ENCODE measurements around the gene DNAJC17.

The DNAJC17 gene

DNA sequence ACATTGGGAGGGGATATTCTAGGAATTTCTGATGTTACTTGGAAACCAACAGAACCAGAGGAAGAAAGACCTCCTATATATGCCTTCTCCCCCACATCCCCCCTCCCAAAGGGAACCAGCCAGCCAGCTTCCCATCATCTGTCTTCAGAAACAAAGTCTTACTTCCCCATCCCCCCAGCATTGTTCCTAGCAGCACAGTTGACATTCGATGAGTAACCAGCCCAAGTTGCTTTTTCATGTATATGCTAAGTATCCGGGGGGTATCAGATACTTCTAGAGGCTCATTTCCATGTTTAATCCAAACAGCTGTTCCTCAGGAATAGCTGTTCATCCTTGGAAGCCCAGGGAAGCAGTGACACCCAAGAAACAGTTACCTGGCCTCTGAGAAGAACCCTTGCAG, 68.2 kb downstream of the DNAJC17 start:
- no peak for TF ChIP-seq CTCF (IDR thresholded peaks at IDR 0.05; ENCODE audit: low read depth, low read length)
- no peak for DNase-seq (ENCODE audit: extremely low read depth, low read depth)

DNA sequence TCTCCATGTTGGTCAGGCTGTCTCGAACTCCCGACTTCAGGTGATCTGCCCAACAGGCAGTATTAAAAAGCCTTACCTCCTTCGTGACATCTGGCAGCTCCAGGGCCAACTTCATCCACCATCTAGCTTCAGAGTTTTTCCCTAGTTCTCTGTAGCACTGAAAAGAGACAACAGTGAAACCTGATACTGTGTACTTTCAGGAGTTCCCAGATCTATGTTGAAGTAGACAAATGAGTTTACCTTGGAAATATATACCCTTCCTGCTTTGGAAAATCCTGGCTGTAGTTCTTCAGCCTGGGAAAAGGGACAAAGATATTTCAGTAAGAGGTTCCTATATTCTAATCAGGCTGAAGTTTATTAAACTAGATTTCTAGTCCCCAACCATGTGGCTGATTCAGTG, 70.2 kb downstream of the DNAJC17 start:
- TF ChIP-seq CTCF (IDR thresholded peaks at IDR 0.05; ENCODE audit: low read depth, low read length): no peak
- no peak for DNase-seq (ENCODE audit: extremely low read depth, low read depth)

DNA sequence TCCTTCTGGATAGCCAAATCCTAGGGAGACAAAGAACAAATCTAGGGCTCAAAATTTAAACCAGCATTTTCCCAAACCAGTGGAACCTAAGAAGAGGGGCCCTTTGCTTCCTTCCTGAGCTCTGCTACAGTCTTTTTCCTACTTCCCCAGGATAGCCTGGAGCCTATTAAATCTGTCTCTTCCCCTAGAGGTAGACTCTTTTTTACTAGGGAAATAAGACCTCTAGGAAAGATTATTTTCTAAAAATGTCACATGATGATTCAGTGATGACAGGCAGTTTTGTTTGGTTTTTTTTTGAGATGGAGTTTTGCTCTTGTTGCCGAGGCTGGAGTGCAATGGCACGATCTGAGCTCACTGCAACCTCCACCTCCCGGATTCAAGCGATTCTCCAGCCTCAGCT, 70.7 kb downstream of the DNAJC17 start:
- no peak for DNase-seq (ENCODE audit: extremely low read depth, low read depth)
- TF ChIP-seq CTCF (IDR thresholded peaks at IDR 0.05; ENCODE audit: low read depth, low read length): no peak

DNA sequence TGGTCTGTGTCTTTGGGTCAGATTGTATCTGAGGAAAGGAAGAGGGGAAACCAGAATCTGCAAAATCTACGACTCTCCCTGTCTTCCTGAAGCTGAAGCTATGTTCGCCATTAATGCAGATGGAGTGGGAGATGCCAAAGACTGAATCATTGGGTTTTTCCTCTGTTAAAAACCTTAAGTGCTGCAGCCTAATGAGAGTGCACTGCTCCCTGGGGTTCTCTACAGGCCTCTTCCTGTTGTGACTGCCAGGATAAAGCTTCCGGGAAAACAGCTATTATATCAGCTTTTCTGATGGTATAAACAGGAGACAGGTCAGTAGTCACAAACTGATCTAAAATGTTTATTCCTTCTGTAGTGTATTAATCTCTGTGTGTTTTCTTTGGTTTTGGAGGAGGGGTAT, 76.2 kb downstream of the DNAJC17 start:
- TF ChIP-seq CTCF (IDR thresholded peaks at IDR 0.05; ENCODE audit: low read depth, low read length): no peak
- no peak for DNase-seq (ENCODE audit: extremely low read depth, low read depth)

- no peak for TF ChIP-seq CTCF (IDR thresholded peaks at IDR 0.05; ENCODE audit: low read depth, low read length)
- DNase-seq (ENCODE audit: extremely low read depth, low read depth): no peak
Observed at GRCh38 chr15:40723919-40724318, 83.4 kb downstream of the DNAJC17 start.

DNA sequence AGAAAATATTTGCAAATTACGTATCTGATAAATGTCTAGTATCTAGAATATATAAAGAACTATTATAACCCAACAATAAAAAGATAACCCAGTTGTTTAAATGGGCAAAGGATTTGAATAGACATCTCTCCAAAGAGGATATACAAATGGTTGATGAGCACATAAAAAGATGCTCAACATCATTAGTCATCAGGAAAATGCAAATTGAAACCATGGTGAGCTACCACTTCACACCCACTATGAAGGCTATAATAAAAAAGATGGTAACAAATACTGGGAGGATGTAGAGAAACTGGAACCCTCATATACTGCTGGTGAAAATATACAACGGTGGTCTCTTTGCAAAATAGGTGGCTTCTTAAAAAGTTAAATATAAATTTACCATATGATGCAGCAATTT, 84.3 kb downstream of the DNAJC17 start:
- no peak for DNase-seq (ENCODE audit: extremely low read depth, low read depth)
- TF ChIP-seq CTCF (IDR thresholded peaks at IDR 0.05; ENCODE audit: low read depth, low read length): no peak

DNA sequence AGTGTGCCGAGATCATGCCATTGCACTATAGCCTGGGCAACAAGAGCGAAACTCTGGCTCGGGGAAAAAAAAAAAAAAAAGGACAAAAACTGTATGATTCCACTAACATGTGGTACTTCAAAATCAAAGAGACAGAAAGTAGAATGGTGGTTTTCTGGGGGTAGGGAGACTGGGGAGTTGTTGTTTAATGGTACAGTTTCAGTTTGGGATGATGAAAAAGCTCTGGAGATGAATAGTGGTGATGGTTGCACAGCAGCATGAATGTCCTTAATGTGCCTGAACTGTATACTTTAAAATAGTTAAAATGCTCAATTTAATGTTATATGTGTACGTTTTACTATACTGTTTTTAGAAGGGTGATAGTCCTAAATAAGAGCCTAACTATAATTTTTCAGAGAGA, 84.9 kb downstream of the DNAJC17 start:
- DNase-seq (ENCODE audit: extremely low read depth, low read depth): no peak

More for the DNA sequence above, 84.9 kb downstream of the DNAJC17 start:
- TF ChIP-seq CTCF (IDR thresholded peaks at IDR 0.05; ENCODE audit: low read depth, low read length): no peak
